Activated CD8-positive, alpha-beta T cell treated with anti-CD3 and anti-CD28 coated beads for 36 hours (primary cell): ENCODE results near the gene PLCB4. TPM values are rescaled to one million over a fixed set of nuclear protein-coding genes. Genes with fewer than 3 reads are reported as not detected.
"Not testable (repeated sequence)": the region's sequence is repeated elsewhere in the genome, so short reads cannot be mapped to it uniquely, and the experiment has no call there.

Experiments
- ATAC-seq: fragments of 200-7000 bp; cut with Tn5 transposase; one replicate; pipeline ENCODE4 v1.10.0; 2021; ENCODE audit warnings: mild to moderate bottlenecking, moderate library complexity
- CTCF ChIA-PET: fragments of 350-600 bp; sonication (Branson Sonifier 250); formaldehyde crosslinking; loops from one replicate; lab custom pipeline; 2021; ENCODE audit warnings: antibody characterized with exemption; lab: Charles Lee
- POLR2A ChIA-PET: fragments of 350-600 bp; sonication (Branson Sonifier 250); formaldehyde crosslinking; loops from one replicate; lab custom pipeline; 2021; ENCODE audit warnings: antibody characterized with exemption; lab: Charles Lee
- DNase-seq: peaks from one replicate; pipeline ENCODE4 v3.0.0-alpha.2; 2020
- H3K27ac Mint-ChIP-seq: one replicate; pipeline ENCODE4 v1.8.0; 2021; ENCODE audit warnings: mild to moderate bottlenecking, mixed read lengths
- H3K27me3 Mint-ChIP-seq: one replicate; pipeline ENCODE4 v1.8.0; 2021; ENCODE audit warnings: mixed read lengths
- H3K36me3 Mint-ChIP-seq: one replicate; pipeline ENCODE4 v1.8.0; 2021; ENCODE audit warnings: low read depth, mixed read lengths
- H3K4me1 Mint-ChIP-seq: one replicate; pipeline ENCODE4 v1.8.0; 2021; ENCODE audit warnings: low read depth, mixed read lengths
- H3K4me3 Mint-ChIP-seq: one replicate; pipeline ENCODE4 v1.8.0; 2021; ENCODE audit warnings: mild to moderate bottlenecking, moderate library complexity, mixed read lengths
- H3K9me3 Mint-ChIP-seq: one replicate; pipeline ENCODE4 v1.8.0; 2021; ENCODE audit warnings: mixed read lengths
- intact Hi-C: fragments of 100-400 bp; cut with micrococcal nuclease; formaldehyde crosslinking; loops from one replicate; pipeline ENCODE4 v1.10.0; 2022
- total RNA-seq, 2 experiments: library from RNA; stranded (reverse); gene quantifications; one replicate each; pipeline ENCODE4 v1.2.3, GENCODE V29; 2021
- TF ChIP-seq, protein P1 (sequence below): fragments of 200-600 bp; IDR thresholded peaks from one replicate; pipeline ENCODE4 v1.8.0; 2022; ENCODE audit warnings: antibody characterized with exemption, mild to moderate bottlenecking

The PLCB4 gene
- total RNA-seq, 2 experiments from 2014 or later, result not detected

DNA sequence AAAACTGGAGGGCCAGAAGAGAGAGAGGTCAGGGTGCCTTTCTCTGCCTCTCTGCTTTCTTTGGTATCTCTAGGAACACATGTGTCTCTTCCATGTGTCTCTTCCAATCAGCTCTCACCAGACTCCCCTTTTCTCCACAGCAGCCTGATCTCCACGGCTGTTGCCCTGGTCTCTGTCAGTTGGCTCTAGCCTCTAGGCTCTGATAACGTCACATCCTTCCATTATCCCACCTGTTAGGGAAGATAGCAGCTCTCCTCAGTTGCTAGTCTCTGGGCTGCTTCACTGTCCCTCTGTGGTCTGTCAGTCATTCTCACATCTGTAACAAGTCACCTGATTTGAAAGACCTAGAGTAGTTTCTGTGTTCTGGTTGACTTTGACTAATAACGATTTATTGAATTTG, 80.2 kb downstream of the PLCB4 start:
- ChIA-PET POLR2A (no interaction called here), CTCF (no interaction called here)
- H3K27me3 Mint-ChIP-seq, result no peaks in the 10 kb centered on the region
- DNase-seq (no peak), ATAC-seq (no peak)
- TF ChIP-seq, protein P1, sequence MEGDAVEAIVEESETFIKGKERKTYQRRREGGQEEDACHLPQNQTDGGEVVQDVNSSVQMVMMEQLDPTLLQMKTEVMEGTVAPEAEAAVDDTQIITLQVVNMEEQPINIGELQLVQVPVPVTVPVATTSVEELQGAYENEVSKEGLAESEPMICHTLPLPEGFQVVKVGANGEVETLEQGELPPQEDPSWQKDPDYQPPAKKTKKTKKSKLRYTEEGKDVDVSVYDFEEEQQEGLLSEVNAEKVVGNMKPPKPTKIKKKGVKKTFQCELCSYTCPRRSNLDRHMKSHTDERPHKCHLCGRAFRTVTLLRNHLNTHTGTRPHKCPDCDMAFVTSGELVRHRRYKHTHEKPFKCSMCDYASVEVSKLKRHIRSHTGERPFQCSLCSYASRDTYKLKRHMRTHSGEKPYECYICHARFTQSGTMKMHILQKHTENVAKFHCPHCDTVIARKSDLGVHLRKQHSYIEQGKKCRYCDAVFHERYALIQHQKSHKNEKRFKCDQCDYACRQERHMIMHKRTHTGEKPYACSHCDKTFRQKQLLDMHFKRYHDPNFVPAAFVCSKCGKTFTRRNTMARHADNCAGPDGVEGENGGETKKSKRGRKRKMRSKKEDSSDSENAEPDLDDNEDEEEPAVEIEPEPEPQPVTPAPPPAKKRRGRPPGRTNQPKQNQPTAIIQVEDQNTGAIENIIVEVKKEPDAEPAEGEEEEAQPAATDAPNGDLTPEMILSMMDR, result no peak
- intact Hi-C loops, result no loop called here
- H3K27ac Mint-ChIP-seq, result no peak overlapping the region
- H3K36me3 Mint-ChIP-seq, result no peaks in the 10 kb centered on the region
- no peak overlapping the region for H3K4me3 Mint-ChIP-seq
- H3K4me1 Mint-ChIP-seq, result no peaks in the 10 kb centered on the region
- H3K9me3 Mint-ChIP-seq, result peaks cover 7% of the 10 kb centered on the region

DNA sequence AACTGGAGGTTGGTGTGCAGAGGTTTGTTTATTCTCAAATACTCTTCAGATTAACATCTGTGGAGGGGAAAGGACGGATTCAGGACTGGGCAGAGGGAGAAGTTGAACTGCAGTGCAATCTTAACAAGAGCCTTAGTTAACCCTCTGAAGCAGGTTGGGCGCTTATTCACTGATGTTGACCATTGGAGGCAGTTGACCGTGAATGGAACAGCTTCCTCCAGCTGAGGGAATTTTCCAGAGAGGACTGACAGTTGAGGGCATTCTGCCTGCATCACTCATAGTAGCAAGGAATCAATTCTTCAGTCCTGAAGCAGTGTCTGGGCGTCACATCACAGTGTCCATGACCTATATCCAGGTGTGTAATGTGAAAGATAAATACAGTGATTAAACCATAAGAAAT, 80.9 kb downstream of the PLCB4 start:
- peaks cover 7% of the 10 kb centered on the region for H3K9me3 Mint-ChIP-seq
- CTCF ChIA-PET, result no interaction called here
- DNase-seq (no peak), ATAC-seq (no peak)
- no peaks in the 10 kb centered on the region for H3K4me1 Mint-ChIP-seq
- no peak overlapping the region for H3K4me3 Mint-ChIP-seq
- intact Hi-C loops, result no loop called here
- TF ChIP-seq, protein P1, result no peak
- no peaks in the 10 kb centered on the region for H3K27me3 Mint-ChIP-seq
- H3K36me3 Mint-ChIP-seq, result no peaks in the 10 kb centered on the region
- no peak overlapping the region for H3K27ac Mint-ChIP-seq
- POLR2A ChIA-PET, result no interaction called here

DNA sequence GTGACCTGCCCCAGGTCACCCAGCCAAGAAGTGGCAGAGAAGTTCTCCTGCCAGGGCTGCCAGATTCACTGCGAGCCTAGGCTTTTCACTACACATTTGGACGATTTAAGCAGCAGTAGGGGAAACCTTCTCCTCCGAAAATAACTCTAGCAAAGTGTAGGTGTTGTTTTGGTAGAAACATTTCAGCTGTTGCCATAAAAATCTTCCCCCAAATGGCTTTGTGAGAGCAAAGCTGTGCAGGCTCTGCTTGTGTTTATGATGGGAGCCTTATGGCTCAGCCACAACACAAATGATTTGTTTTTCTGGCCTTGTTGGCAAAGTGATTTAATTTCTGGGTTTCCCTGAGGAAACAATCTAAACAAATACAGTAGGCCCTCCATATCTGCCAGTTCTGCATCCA, 81.8 kb downstream of the PLCB4 start:
- no peak overlapping the region for H3K27ac Mint-ChIP-seq
- no peaks in the 10 kb centered on the region for H3K27me3 Mint-ChIP-seq
- no peak overlapping the region for H3K4me3 Mint-ChIP-seq
- DNase-seq, result no peak
- POLR2A ChIA-PET, result no interaction called here
- H3K36me3 Mint-ChIP-seq, result no peaks in the 10 kb centered on the region
- CTCF ChIA-PET, result no interaction called here
- intact Hi-C loops, result no loop called here
- TF ChIP-seq, protein P1, result no peak
- ATAC-seq, result no peak
- H3K9me3 Mint-ChIP-seq, result peaks cover 7% of the 10 kb centered on the region
- no peaks in the 10 kb centered on the region for H3K4me1 Mint-ChIP-seq

DNA sequence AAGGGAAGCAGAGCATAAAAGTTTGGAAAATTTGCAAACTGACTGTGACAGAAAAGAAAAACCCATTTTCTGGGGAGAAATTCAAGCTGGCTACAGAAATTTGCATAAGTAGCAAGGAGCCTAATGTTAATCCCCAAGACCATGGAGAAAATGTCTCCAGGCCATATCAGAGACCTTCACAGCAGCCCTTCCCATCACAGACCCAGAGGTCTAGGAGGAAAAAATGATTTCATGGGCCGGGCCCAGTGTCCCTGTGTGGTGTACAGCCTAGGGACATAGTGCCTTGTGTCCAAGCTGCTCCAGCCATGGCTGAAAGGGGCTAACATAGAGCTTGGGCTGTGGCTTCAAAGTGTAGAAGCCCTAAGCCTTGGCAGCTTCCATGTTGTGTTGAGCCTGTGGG, 83.3 kb downstream of the PLCB4 start:
- DNase-seq, H3K4me3 Mint-ChIP-seq, POLR2A ChIA-PET, intact Hi-C loops, H3K27me3 Mint-ChIP-seq, CTCF ChIA-PET, ATAC-seq, H3K27ac Mint-ChIP-seq, H3K9me3 Mint-ChIP-seq, H3K36me3 Mint-ChIP-seq, H3K4me1 Mint-ChIP-seq: not testable (repeated sequence)

DNA sequence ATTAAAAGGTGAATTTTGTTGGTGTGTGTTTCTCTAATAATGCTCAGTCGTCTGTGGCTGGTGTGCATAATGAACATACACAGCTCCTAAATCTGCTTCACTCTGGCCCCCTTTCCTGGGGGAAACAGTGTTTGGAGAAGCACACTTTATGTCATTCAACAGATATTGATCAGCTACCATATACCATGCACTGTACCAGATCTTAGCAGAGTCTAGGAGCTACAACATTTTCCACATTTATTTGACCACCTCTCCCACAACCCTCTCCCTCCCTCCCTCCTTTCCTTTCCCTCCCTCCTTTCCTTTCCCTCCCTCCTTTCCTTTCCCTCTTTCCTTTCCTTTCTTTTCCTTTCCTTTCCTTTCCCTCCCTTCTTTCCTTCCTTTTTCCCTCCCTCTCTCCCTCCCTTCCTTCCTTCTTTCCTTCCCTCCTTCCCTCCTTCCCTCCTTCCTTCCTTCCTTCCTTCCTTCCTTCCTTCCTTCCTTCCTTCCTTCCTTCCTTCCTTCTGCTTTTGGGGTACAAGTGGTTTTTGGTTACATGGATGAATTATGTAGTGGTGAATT, 85.7 kb downstream of the PLCB4 start:
- TF ChIP-seq, protein P1, result no peak
- Mint-ChIP-seq H3K4me1 (no peaks in the 10 kb centered on the region), H3K9me3 (peaks cover 7% of the 10 kb centered on the region), H3K27ac (no peak overlapping the region), H3K4me3 (no peak overlapping the region), H3K36me3 (no peaks in the 10 kb centered on the region), H3K27me3 (no peaks in the 10 kb centered on the region)
- intact Hi-C loops, result no loop called here
- no peak for DNase-seq
- ChIA-PET POLR2A (no interaction called here), CTCF (no interaction called here)
- no peak for ATAC-seq
